ENCODE data around the gene KREMEN2.

The KREMEN2 gene

GRCh38 chr16:2981177-2981898 is 17.3 kb downstream of the KREMEN2 start:
- no peak for DNase-seq (ENCODE audit: extremely low spot score)
- ChIA-PET POLR2A (interaction anchor here (1.0 kb wide), 1 partner anchor 11 kb away, joined by 3 read pairs; no protein-coding TSS in a partner anchor), CTCF (interaction anchor here (1.1 to 3.3 kb wide), 6 partner anchors 12 to 50 kb away, joined by 3 to 13 read pairs (median 4); partner anchors contain the start of gene PAQR4)
- TF ChIP-seq, protein P1, sequence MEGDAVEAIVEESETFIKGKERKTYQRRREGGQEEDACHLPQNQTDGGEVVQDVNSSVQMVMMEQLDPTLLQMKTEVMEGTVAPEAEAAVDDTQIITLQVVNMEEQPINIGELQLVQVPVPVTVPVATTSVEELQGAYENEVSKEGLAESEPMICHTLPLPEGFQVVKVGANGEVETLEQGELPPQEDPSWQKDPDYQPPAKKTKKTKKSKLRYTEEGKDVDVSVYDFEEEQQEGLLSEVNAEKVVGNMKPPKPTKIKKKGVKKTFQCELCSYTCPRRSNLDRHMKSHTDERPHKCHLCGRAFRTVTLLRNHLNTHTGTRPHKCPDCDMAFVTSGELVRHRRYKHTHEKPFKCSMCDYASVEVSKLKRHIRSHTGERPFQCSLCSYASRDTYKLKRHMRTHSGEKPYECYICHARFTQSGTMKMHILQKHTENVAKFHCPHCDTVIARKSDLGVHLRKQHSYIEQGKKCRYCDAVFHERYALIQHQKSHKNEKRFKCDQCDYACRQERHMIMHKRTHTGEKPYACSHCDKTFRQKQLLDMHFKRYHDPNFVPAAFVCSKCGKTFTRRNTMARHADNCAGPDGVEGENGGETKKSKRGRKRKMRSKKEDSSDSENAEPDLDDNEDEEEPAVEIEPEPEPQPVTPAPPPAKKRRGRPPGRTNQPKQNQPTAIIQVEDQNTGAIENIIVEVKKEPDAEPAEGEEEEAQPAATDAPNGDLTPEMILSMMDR (IDR thresholded peaks at IDR 0.05; ENCODE audit: control extremely low read depth, extremely low read depth, low read depth, missing control alignments): no peak

DNA sequence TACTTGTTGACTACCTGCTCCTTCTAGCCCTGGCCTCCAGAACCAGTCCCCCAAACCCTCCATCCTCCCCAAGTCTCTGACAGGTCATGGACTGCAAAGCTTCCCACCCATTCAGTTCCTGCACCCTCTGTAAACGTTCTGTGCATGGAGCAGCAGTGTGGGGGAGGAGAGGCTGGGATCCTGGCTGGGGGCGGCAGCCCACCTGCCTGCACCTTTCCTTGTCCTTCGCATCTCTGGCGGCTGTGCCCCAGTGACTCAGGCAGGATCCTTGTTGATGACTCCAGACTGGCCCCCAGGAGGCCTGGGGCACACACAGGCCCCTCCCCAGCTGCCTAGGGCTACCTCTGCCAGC is 17.8 kb downstream of the KREMEN2 start:
- CTCF ChIA-PET: interaction anchor here (1.1 to 3.3 kb wide), 7 partner anchors 12 to 208 kb away, joined by 3 to 13 read pairs (median 4); partner anchors contain the start of gene PAQR4
- no peak for DNase-seq (ENCODE audit: extremely low spot score)
- POLR2A ChIA-PET: no interaction called here
- TF ChIP-seq, protein P1 (IDR thresholded peaks at IDR 0.05; ENCODE audit: control extremely low read depth, extremely low read depth, low read depth, missing control alignments): no peak

DNA sequence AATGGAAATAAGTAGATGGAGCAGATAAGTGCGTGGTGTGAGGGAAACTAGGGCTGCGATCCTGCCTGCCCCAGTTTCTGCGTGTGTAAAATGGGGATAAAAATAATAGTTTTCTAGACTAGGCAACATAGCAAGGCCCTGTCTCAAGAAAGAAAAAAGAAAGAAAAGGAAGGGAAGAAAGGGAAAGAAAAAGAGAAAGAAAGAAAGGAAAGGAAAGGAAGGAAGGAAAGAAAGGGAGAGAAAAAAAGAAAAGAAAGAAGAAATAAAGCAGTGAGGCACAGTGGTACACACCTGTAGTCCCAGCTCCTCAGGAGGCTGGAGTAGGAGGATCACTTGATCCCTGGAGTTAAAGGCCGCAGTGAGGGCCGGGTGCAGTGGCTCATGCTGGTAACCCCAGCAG is 18.3 kb downstream of the KREMEN2 start:
- ChIA-PET POLR2A (interaction anchor here (0.7 kb wide), 1 partner anchor 36 kb away, joined by 8 read pairs; no protein-coding TSS in a partner anchor), CTCF (interaction anchor here (1.2 to 3.3 kb wide), 8 partner anchors 12 to 208 kb away, joined by 3 to 13 read pairs (median 4); no protein-coding TSS in a partner anchor)
- no peak for DNase-seq (ENCODE audit: extremely low spot score)
- TF ChIP-seq, protein P1 (IDR thresholded peaks at IDR 0.05; ENCODE audit: control extremely low read depth, extremely low read depth, low read depth, missing control alignments): no peak

- DNase-seq (ENCODE audit: extremely low spot score): peak; percentile 88
- TF ChIP-seq, protein P1 (IDR thresholded peaks at IDR 0.05; ENCODE audit: control extremely low read depth, extremely low read depth, low read depth, missing control alignments): peak; percentile 96
- ChIA-PET POLR2A (no interaction called here), CTCF (interaction anchor here (0.9 to 3.3 kb wide), 10 partner anchors 9 to 57 kb away, joined by 3 to 13 read pairs (median 4); no protein-coding TSS in a partner anchor)
Observed at GRCh38 chr16:2983706-2984136, 19.6 kb downstream of the KREMEN2 start.

DNA sequence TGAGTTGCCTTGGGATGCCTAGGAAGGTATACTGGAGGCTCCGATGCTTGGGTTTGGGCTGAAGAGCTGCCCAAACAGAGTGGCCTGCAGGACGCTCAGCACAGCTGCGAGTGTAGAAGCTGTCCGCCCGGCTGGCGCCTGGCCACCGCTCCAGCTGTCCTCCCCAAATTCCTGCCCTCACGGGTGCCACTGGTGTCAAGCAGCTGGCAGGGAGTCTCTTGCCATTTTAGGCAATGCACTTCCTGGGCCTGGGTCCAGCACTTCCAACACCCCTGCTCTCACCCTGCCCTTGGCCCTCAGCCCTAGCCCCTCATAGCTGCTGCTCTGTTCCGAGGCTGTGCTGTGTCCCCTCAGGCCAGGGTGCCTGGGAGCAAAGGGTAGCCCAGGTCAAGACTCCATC is 21.4 kb downstream of the KREMEN2 start:
- ChIA-PET CTCF (interaction anchor here (1.5 to 3.3 kb wide), 2 partner anchors 11 to 59 kb away, joined by 3 to 12 read pairs; no protein-coding TSS in a partner anchor), POLR2A (no interaction called here)
- TF ChIP-seq, protein P1 (IDR thresholded peaks at IDR 0.05; ENCODE audit: control extremely low read depth, extremely low read depth, low read depth, missing control alignments): no peak
- DNase-seq (ENCODE audit: extremely low spot score): no peak

DNA sequence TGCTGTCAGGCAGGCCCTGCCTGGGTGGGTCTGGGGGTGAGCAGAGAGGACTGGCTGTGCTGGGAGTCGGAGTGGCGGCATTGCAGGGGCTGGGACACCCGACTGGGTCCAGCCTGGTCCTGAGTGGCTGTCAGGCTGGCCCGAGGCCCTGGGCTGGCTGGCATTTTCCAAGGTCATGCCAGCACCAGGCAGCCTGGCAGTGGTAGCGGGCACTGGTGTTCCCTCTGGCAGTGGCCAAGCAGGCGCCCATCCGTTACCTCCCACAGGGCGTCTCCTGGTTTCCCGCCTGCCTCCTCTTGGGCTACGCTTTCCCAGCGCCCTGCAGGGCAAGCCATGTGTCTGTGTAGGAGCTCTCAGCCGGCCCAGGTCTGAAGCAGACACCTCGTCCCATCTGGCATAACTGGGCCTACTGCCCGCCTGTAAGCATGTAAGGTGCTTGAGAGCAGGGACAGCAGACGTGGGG is 21.8 kb downstream of the KREMEN2 start:
- DNase-seq (ENCODE audit: extremely low spot score): no peak
- POLR2A ChIA-PET: no interaction called here
- TF ChIP-seq, protein P1 (IDR thresholded peaks at IDR 0.05; ENCODE audit: control extremely low read depth, extremely low read depth, low read depth, missing control alignments): no peak
- CTCF ChIA-PET: interaction anchor here (1.5 to 3.3 kb wide), 2 partner anchors 10 to 59 kb away, joined by 3 to 12 read pairs; no protein-coding TSS in a partner anchor

All from GM10248 (cell line).